HL-60 (cell line): ENCODE measurements around the gene JMY.

ENCODE experiments used
- CTCF ChIP-seq: IDR thresholded peaks from one replicate; pipeline ENCODE4 v1.5.1; 2011; ENCODE audit warnings: low read length, control low read depth, inconsistent platforms; ENCODE audit not compliant: insufficient read depth
- POLR2AphosphoS5 ChIP-seq: IDR thresholded peaks from 2 replicates; pipeline ENCODE4 v1.6.1; 2012; ENCODE audit warnings: low read depth

- no peak for TF ChIP-seq CTCF
- no peak for TF ChIP-seq POLR2AphosphoS5
Observed at GRCh38 chr5:79236362-79236969, 535 bp downstream of the JMY start.
